IMR-90 (cell line): Measurements from ENCODE around the gene NAMPT. TPM values are rescaled to one million over a fixed set of nuclear protein-coding genes. Genes with fewer than 3 reads are reported as not detected.
A peak's percentile ranks its signal among the peaks of the same experiment; 100 is the strongest.

Experiments used
- ATAC-seq: fragments of 200-7000 bp; cut with Tn5 transposase; 2 replicates; pipeline ENCODE4 v1.9.1; 2020; ENCODE audit warnings: low read depth, mild to moderate bottlenecking, moderate library complexity
- Bru-seq: library from RNA; stranded (reverse); fragments of 400-500 nt; gene quantifications from one replicate; lab custom pipeline; 2021; lab: Mats Ljungman, UMichigan
- BruChase-seq, 2 experiments: library from RNA; stranded (reverse); fragments of 400-500 nt; gene quantifications; one replicate each; lab custom pipeline; 2021; lab: Mats Ljungman, UMichigan
- BruUV-seq: library from RNA; stranded (reverse); fragments of 400-500 nt; replicated peaks from 2 replicates; lab custom pipeline; 2021; lab: Mats Ljungman, UMichigan
- CTCF ChIA-PET: fragments of 300-600 bp; formaldehyde crosslinking; extraction: SDS; loops from one replicate; lab custom pipeline; 2021; ENCODE audit warnings: antibody characterized with exemption; lab: Yijun Ruan, JAX
- POLR2A ChIA-PET: fragments of 300-600 bp; sonication (Branson Sonifier 250); formaldehyde crosslinking; loops from one replicate; lab custom pipeline; 2022; ENCODE audit warnings: antibody characterized with exemption; ENCODE audit not compliant: unreplicated experiment; lab: Charles Lee
- DNase-seq: peaks from one replicate; pipeline ENCODE4 v3.0.0; 2013
- H2AFZ ChIP-seq: replicated peaks from 2 replicates; pipeline ENCODE3; 2013; ENCODE audit warnings: low read length, mild to moderate bottlenecking; ENCODE audit not compliant: poor library complexity
- H2AK5ac ChIP-seq: 2 replicates; pipeline ENCODE4 v1.6.1; 2013; ENCODE audit warnings: low read depth, low read length, inconsistent platforms
- H2AK9ac ChIP-seq: replicated peaks from 2 replicates; pipeline ENCODE3; 2013; ENCODE audit warnings: mild to moderate bottlenecking, low read depth, low read length, moderate library complexity; ENCODE audit not compliant: poor library complexity
- H2BK120ac ChIP-seq: 2 replicates; pipeline ENCODE4 v1.6.1; 2013; ENCODE audit warnings: low read depth, low read length, inconsistent platforms
- H2BK15ac ChIP-seq: 3 replicates; pipeline ENCODE4 v1.6.1; 2013; ENCODE audit warnings: low read depth, low read length, inconsistent platforms
- H2BK20ac ChIP-seq: 2 replicates; pipeline ENCODE4 v1.6.1; 2013; ENCODE audit warnings: low read depth, mild to moderate bottlenecking, inconsistent platforms, low read length, moderate library complexity
- H2BK5ac ChIP-seq: 2 replicates; pipeline ENCODE4 v1.6.1; 2013; ENCODE audit warnings: mild to moderate bottlenecking, low read depth, low read length, inconsistent platforms; ENCODE audit not compliant: poor library complexity, severe bottlenecking
- H3K14ac ChIP-seq: replicated peaks from 2 replicates; pipeline ENCODE4 v1.6.1; 2013; ENCODE audit warnings: low read depth, low read length, inconsistent platforms
- H3K18ac ChIP-seq: 2 replicates; pipeline ENCODE4 v1.6.1; 2013; ENCODE audit warnings: low read depth, low read length, control low read depth
- H3K23ac ChIP-seq: 2 replicates; pipeline ENCODE4 v1.6.1; 2013; ENCODE audit warnings: low read depth, low read length, inconsistent platforms
- H3K27ac ChIP-seq: 2 replicates; pipeline ENCODE4 v1.5.1; 2013; ENCODE audit warnings: mild to moderate bottlenecking, control low read depth, low read length; ENCODE audit not compliant: insufficient read depth
- H3K27me3 ChIP-seq: 2 replicates; pipeline ENCODE4 v1.6.1; 2013; ENCODE audit warnings: low read length; ENCODE audit not compliant: control insufficient read depth, insufficient read depth
- H3K36me3 ChIP-seq: 2 replicates; pipeline ENCODE4 v1.6.1; 2013; ENCODE audit warnings: low read length, mixed read lengths; ENCODE audit not compliant: control insufficient read depth, insufficient read depth
- H3K4ac ChIP-seq: 2 replicates; pipeline ENCODE4 v1.6.1; 2013; ENCODE audit warnings: low read depth, low read length, inconsistent platforms
- H3K4me1 ChIP-seq: 2 replicates; pipeline ENCODE4 v1.6.1; 2013; ENCODE audit warnings: low read length, mixed read lengths; ENCODE audit not compliant: control insufficient read depth, insufficient read depth
- H3K4me2 ChIP-seq: 2 replicates; pipeline ENCODE4 v1.6.1; 2013; ENCODE audit warnings: low read depth, mild to moderate bottlenecking, control low read depth, low read length, moderate library complexity
- H3K4me3 ChIP-seq: 2 replicates; pipeline ENCODE4 v1.5.1; 2013; ENCODE audit warnings: low read depth, mild to moderate bottlenecking, control low read depth, low read length, moderate library complexity; ENCODE audit not compliant: insufficient read depth
- H3K56ac ChIP-seq: 2 replicates; pipeline ENCODE4 v1.6.1; 2013; ENCODE audit warnings: low read length, inconsistent platforms; ENCODE audit not compliant: insufficient read depth; ENCODE audit errors: extremely low read depth
- H3K79me1 ChIP-seq, 2 experiments: 2 replicates each; pipeline ENCODE4 v1.6.1; 2013; ENCODE audit warnings: low read length in 2 of 2, inconsistent platforms in 1 of 2, low read depth in 1 of 2
- H3K9ac ChIP-seq: 2 replicates; pipeline ENCODE4 v1.6.1; 2013; ENCODE audit warnings: low read depth, low read length, control low read depth
- H3K9me1 ChIP-seq: 2 replicates; pipeline ENCODE4 v1.6.1; 2013; ENCODE audit warnings: low read length, inconsistent platforms; ENCODE audit not compliant: insufficient read depth
- H3K9me3 ChIP-seq: 2 replicates; pipeline ENCODE4 v1.6.1; 2013; ENCODE audit warnings: low read length; ENCODE audit not compliant: control insufficient read depth, insufficient read depth
- H4K20me1 ChIP-seq: 2 replicates; pipeline ENCODE4 v1.6.1; 2013; ENCODE audit warnings: low read length, inconsistent platforms; ENCODE audit not compliant: insufficient read depth
- H4K5ac ChIP-seq: 2 replicates; pipeline ENCODE4 v1.6.1; 2013; ENCODE audit warnings: mild to moderate bottlenecking, low read depth, low read length, control low read depth
- H4K8ac ChIP-seq, 2 experiments: 2 replicates each; pipeline ENCODE4 v1.6.1; 2013; ENCODE audit warnings: low read depth in 2 of 2, low read length in 2 of 2, control low read depth in 1 of 2, inconsistent platforms in 1 of 2
- H4K91ac ChIP-seq: 2 replicates; pipeline ENCODE4 v1.6.1; 2013; ENCODE audit warnings: low read depth, low read length, inconsistent platforms; ENCODE audit not compliant: insufficient read depth
- BHLHE40 ChIP-seq: fragments of 150-350 bp; IDR thresholded peaks from 2 replicates; pipeline ENCODE4 v1.6.1; 2016; ENCODE audit warnings: mild to moderate bottlenecking, low read depth, low read length
- CEBPB ChIP-seq: IDR thresholded peaks from 2 replicates; pipeline ENCODE4 v1.6.1; 2012; ENCODE audit warnings: low read depth, low read length, improper control_type of control experiment
- FOS ChIP-seq: fragments of 150-350 bp; IDR thresholded peaks from 2 replicates; pipeline ENCODE4 v1.6.1; 2016; ENCODE audit warnings: low read depth, low read length
- MAFK ChIP-seq: IDR thresholded peaks from 2 replicates; pipeline ENCODE4 v1.6.1; 2012; ENCODE audit warnings: low read depth, low read length, improper control_type of control experiment
- MAZ ChIP-seq: IDR thresholded peaks from 2 replicates; pipeline ENCODE4 v1.6.1; 2012; ENCODE audit warnings: low read depth, mild to moderate bottlenecking, low read length, improper control_type of control experiment, moderate library complexity, borderline replicate concordance
- MXI1 ChIP-seq: IDR thresholded peaks from 2 replicates; pipeline ENCODE4 v1.6.1; 2012; ENCODE audit warnings: low read depth, mild to moderate bottlenecking, low read length, moderate library complexity, borderline replicate concordance
- NFE2L2 ChIP-seq: fragments of 150-350 bp; IDR thresholded peaks from 2 replicates; pipeline ENCODE4 v1.6.1; 2016; ENCODE audit warnings: low read depth, mild to moderate bottlenecking, low read length
- POLR2A ChIP-seq: IDR thresholded peaks from 2 replicates; pipeline ENCODE4 v1.6.1; 2012; ENCODE audit warnings: mild to moderate bottlenecking, low read depth, low read length
- RAD21 ChIP-seq: IDR thresholded peaks from 2 replicates; pipeline ENCODE4 v1.6.1; 2012; ENCODE audit warnings: low read length, improper control_type of control experiment
- RCOR1 ChIP-seq: IDR thresholded peaks from 2 replicates; pipeline ENCODE4 v1.6.1; 2012; ENCODE audit warnings: mild to moderate bottlenecking, low read length, improper control_type of control experiment; ENCODE audit not compliant: insufficient replicate concordance
- RFX5 ChIP-seq: IDR thresholded peaks from 2 replicates; pipeline ENCODE4 v1.8.0; 2012; ENCODE audit warnings: low read depth, mild to moderate bottlenecking, low read length, moderate library complexity
- SMC3 ChIP-seq: fragments of 150-350 bp; IDR thresholded peaks from 2 replicates; pipeline ENCODE4 v1.6.1; 2016; ENCODE audit warnings: low read depth, mild to moderate bottlenecking, antibody characterized with exemption, low read length, moderate library complexity
- WGBS, 2 experiments: methylation state at CpG; one replicate each; pipeline versions ENCODE4 v1.1.5 to v1.1.7; 2013; ENCODE audit warnings: missing lambda C conversion rate in 2 of 2; ENCODE audit not compliant: insufficient read length in 1 of 2; ENCODE audit errors: extremely low coverage in 2 of 2; 5-methylcytosine and 5-hydroxymethylcytosine counted together
- dilution Hi-C: fragments of 300-500 bp; cut with HindIII; formaldehyde crosslinking; loops from one replicate; pipeline ENCODE4 v1.14.3; 2018; ENCODE audit warnings: low sequenced_read_pairs; ENCODE audit not compliant: unreplicated experiment
- in situ Hi-C: fragments of 300-500 bp; cut with MboI; formaldehyde crosslinking; loops from 3 replicates; pipeline ENCODE4 v1.14.3; 2019; ENCODE audit warnings: low sequenced_read_pairs, inconsistent platforms, mixed read lengths
- intact Hi-C: fragments of 100-400 bp; cut with micrococcal nuclease; formaldehyde crosslinking; loops from 2 replicates; pipeline ENCODE4 v1.10.0; 2022
- long read RNA-seq: library from polyadenylated mRNA; unstranded; transcript quantifications from one replicate; pipeline ENCODE4 v2.0.0, GENCODE V29; 2021; ENCODE audit not compliant: unreplicated experiment
- polyA plus RNA-seq, 3 experiments: library from polyadenylated mRNA; depleted of rRNA; stranded (reverse); fragments of >200 nt; gene quantifications; 2 replicates each; pipeline ENCODE4 v1.2.3, GENCODE V29; 2012; ENCODE audit warnings: low replicate concordance in 1 of 3
- total RNA-seq: library from RNA; depleted of rRNA; stranded (reverse); fragments of >200 nt; gene quantifications from 2 replicates; pipeline ENCODE4 v1.2.3, GENCODE V29; 2012; rRNA removed
- TF ChIP-seq, protein P1 (sequence below): fragments of 150-350 bp; IDR thresholded peaks from 2 replicates; pipeline ENCODE4 v1.6.1; 2016; ENCODE audit warnings: low read depth, mild to moderate bottlenecking, low read length, moderate library complexity, borderline replicate concordance
- TF ChIP-seq, protein P2 (sequence below): fragments of 150-350 bp; IDR thresholded peaks from 2 replicates; pipeline ENCODE4 v1.6.1; 2017; ENCODE audit warnings: mild to moderate bottlenecking, antibody characterized with exemption, low read length, low read depth

NAMPT gene
- total RNA-seq: 31.7 and 45.3 TPM in 2 replicates
- polyA plus RNA-seq (2012; rRNA removed): 10.4 and 13.3 TPM in 2 replicates
- polyA plus RNA-seq (2012; cell fraction: cytosol; rRNA removed): 1.8 and 18.5 TPM in 2 replicates
- 1.7 and 34.1 TPM in 2 replicates for polyA plus RNA-seq (2012; cell fraction: nucleus; rRNA removed; ENCODE audit: low replicate concordance)
- Bru-seq, nascent RNA: percentile 96 among the genes with signal in this experiment
- percentile 80 among the genes with signal in this experiment for BruChase-seq, experiment 1, labeled RNA remaining after a 6-hour chase
- BruChase-seq, experiment 2, labeled RNA remaining after a 2-hour chase: percentile 84 among the genes with signal in this experiment
- long read RNA-seq, full-length matches to known transcripts: 38 of 44 reads
- long read RNA-seq, partial matches to known transcripts: 2 of 44 reads
- long read RNA-seq, other reads (novel, unspliced or antisense): 4 of 44 reads

- H3K4me3 ChIP-seq: peak within 1 kb of the TSS; percentile 96
- peak within 1 kb of the TSS; percentile 53 for H4K5ac ChIP-seq
- intact Hi-C loops: loop anchor here (1.0 to 5.0 kb wide), 7 partner anchors 62 to 452 kb away; partner anchors contain the start of gene CCDC71L
- no TSS peak for BruUV-seq
- dilution Hi-C loops: no loop called here
- peak within 1 kb of the TSS; percentile 88 to 95 for H4K8ac ChIP-seq
- peak within 1 kb of the TSS; percentile 48 for H2BK20ac ChIP-seq
- peak within 1 kb of the TSS; percentile 90 for H2AFZ ChIP-seq
- no peaks in the 10 kb centered on the region for H3K27me3 ChIP-seq
- H3K23ac ChIP-seq: peak within 1 kb of the TSS; percentile 95
- H3K4me2 ChIP-seq: peak within 1 kb of the TSS; percentile 70
- H3K9ac ChIP-seq: peak within 1 kb of the TSS; percentile 87
- peak within 1 kb of the TSS; percentile 97 for H3K27ac ChIP-seq
- peaks cover under 1% of the 10 kb centered on the region; the same call in 1 of the 2 replicates for H3K4me1 ChIP-seq
- H3K9me3 ChIP-seq: no peaks in the 10 kb centered on the region
- no peak for DNase-seq
- H3K18ac ChIP-seq: peak within 1 kb of the TSS; percentile 80
- H4K91ac ChIP-seq: peak within 1 kb of the TSS; percentile 94
- ChIA-PET CTCF (interaction anchor here (0.7 to 1.1 kb wide), 2 partner anchors 34 to 50 kb away, joined by 3 read pairs; no protein-coding TSS in a partner anchor), POLR2A (interaction anchor here (0.6 to 0.9 kb wide), 2 partner anchors 62 to 483 kb away, joined by 5 read pairs; no protein-coding TSS in a partner anchor)
- H2BK120ac ChIP-seq: peak within 1 kb of the TSS; percentile 85
- peak within 1 kb of the TSS; percentile 86 for H2BK15ac ChIP-seq
- H3K56ac ChIP-seq: peak within 1 kb of the TSS; percentile 89
- H3K4ac ChIP-seq: peak within 1 kb of the TSS; percentile 89
- H3K14ac ChIP-seq: peak within 1 kb of the TSS; percentile 88
- H3K9me1 ChIP-seq: peaks cover 1% of the 10 kb centered on the region; the same call in 1 of the 2 replicates
- H4K20me1 ChIP-seq: peaks cover 13% of the 10 kb centered on the region; the same call in 1 of the 2 replicates
- peak within 1 kb of the TSS; percentile 83 for H2AK9ac ChIP-seq
- ATAC-seq: no peak
- peak within 1 kb of the TSS; percentile 82 for H2BK5ac ChIP-seq
- no peaks in the 10 kb centered on the region for H3K36me3 ChIP-seq
- in situ Hi-C loops: no loop called here
- 0% methylated on average over 20 of the region's 32 CpGs; no CpG with 5 or more reads in 1 of the 2 experiments for WGBS, 2 experiments
- H2AK5ac ChIP-seq: peak within 1 kb of the TSS; percentile 81
- peaks cover 13 to 31% of the 10 kb centered on the region in 2 experiments for H3K79me1 ChIP-seq
- TF ChIP-seq MXI1: no peak
- TF ChIP-seq, protein P1, sequence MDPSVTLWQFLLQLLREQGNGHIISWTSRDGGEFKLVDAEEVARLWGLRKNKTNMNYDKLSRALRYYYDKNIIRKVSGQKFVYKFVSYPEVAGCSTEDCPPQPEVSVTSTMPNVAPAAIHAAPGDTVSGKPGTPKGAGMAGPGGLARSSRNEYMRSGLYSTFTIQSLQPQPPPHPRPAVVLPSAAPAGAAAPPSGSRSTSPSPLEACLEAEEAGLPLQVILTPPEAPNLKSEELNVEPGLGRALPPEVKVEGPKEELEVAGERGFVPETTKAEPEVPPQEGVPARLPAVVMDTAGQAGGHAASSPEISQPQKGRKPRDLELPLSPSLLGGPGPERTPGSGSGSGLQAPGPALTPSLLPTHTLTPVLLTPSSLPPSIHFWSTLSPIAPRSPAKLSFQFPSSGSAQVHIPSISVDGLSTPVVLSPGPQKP: no peak
- no peak for TF ChIP-seq RCOR1
- TF ChIP-seq SMC3: no peak
- TF ChIP-seq FOS: no peak
- no peak; the same call in 1 of the 2 replicates for TF ChIP-seq MAZ
- TF ChIP-seq RFX5: no peak
- 0 out of 2 replicates have a peak, but pooled peaks have one; percentile 12 for TF ChIP-seq RAD21
- TF ChIP-seq POLR2A: peak; percentile 98
- TF ChIP-seq, protein P2, sequence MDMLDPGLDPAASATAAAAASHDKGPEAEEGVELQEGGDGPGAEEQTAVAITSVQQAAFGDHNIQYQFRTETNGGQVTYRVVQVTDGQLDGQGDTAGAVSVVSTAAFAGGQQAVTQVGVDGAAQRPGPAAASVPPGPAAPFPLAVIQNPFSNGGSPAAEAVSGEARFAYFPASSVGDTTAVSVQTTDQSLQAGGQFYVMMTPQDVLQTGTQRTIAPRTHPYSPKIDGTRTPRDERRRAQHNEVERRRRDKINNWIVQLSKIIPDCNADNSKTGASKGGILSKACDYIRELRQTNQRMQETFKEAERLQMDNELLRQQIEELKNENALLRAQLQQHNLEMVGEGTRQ: no peak
- TF ChIP-seq NFE2L2: peak; percentile 32; the same call in 1 of the 2 replicates
- TF ChIP-seq MAFK: no peak
- TF ChIP-seq BHLHE40: no peak
- TF ChIP-seq CEBPB: peak; percentile 65
Measured at GRCh38 chr7:106284714-106285050, at the start of gene NAMPT. Gene NAMPT (minus strand): TSS chr7:106284983. CDS start chr7:106284884, 99 bp downstream.
